ENCODE data around the gene NCKAP5.

The NCKAP5 gene

GRCh38 chr2:133426791-133427190 is 141.5 kb downstream of the NCKAP5 start:
- no peak for DNase-seq (ENCODE audit: low read depth in 1 of 2, low spot score in 1 of 2)

GRCh38 chr2:133425612-133426011 is 142.7 kb downstream of the NCKAP5 start:
- no peak for DNase-seq (ENCODE audit: low read depth in 1 of 2, low spot score in 1 of 2)

GRCh38 chr2:133424876-133425275 is 143.4 kb downstream of the NCKAP5 start:
- DNase-seq (ENCODE audit: low read depth in 1 of 2, low spot score in 1 of 2): no peak

- DNase-seq (ENCODE audit: low read depth in 1 of 2, low spot score in 1 of 2): no peak
These were observed 145.3 kb downstream of the NCKAP5 start for GRCh38 chr2:133422931-133423351.

GRCh38 chr2:133421516-133422324 is 146.5 kb downstream of the NCKAP5 start:
- DNase-seq (ENCODE audit: low read depth in 1 of 2, low spot score in 1 of 2): no peak

GRCh38 chr2:133420788-133421187 is 147.5 kb downstream of the NCKAP5 start:
- DNase-seq (ENCODE audit: low read depth in 1 of 2, low spot score in 1 of 2): no peak

GRCh38 chr2:133418671-133419070 is 149.6 kb downstream of the NCKAP5 start:
- no peak for DNase-seq (ENCODE audit: low read depth in 1 of 2, low spot score in 1 of 2)

- no peak for DNase-seq (ENCODE audit: low read depth in 1 of 2, low spot score in 1 of 2)
These were observed 150.2 kb downstream of the NCKAP5 start for GRCh38 chr2:133418021-133418420.

- DNase-seq (ENCODE audit: low read depth in 1 of 2, low spot score in 1 of 2): no peak
These were observed 150.8 kb downstream of the NCKAP5 start for GRCh38 chr2:133417415-133417814.

- no peak for DNase-seq (ENCODE audit: low read depth in 1 of 2, low spot score in 1 of 2)
These were observed 151.5 kb downstream of the NCKAP5 start for GRCh38 chr2:133416736-133417135.

GRCh38 chr2:133416146-133416545 is 152.1 kb downstream of the NCKAP5 start:
- DNase-seq (ENCODE audit: low read depth in 1 of 2, low spot score in 1 of 2): no peak

GRCh38 chr2:133415210-133415876 is 152.9 kb downstream of the NCKAP5 start:
- no peak for DNase-seq (ENCODE audit: low read depth in 1 of 2, low spot score in 1 of 2)

GRCh38 chr2:133414486-133415209 is 153.6 kb downstream of the NCKAP5 start:
- no peak for DNase-seq (ENCODE audit: low read depth in 1 of 2, low spot score in 1 of 2)

- no peak for DNase-seq (ENCODE audit: low read depth in 1 of 2, low spot score in 1 of 2)
These were observed 154.4 kb downstream of the NCKAP5 start for GRCh38 chr2:133413863-133414262.

- no peak for DNase-seq (ENCODE audit: low read depth in 1 of 2, low spot score in 1 of 2)
These were observed 155.6 kb downstream of the NCKAP5 start for GRCh38 chr2:133412694-133413093.

GRCh38 chr2:133411857-133412256 is 156.4 kb downstream of the NCKAP5 start:
- no peak for DNase-seq (ENCODE audit: low read depth in 1 of 2, low spot score in 1 of 2)

- DNase-seq (ENCODE audit: low read depth in 1 of 2, low spot score in 1 of 2): no peak
These were observed 157.2 kb downstream of the NCKAP5 start for GRCh38 chr2:133411101-133411500.

GRCh38 chr2:133409581-133410285 is 158.5 kb downstream of the NCKAP5 start:
- DNase-seq (ENCODE audit: low read depth in 1 of 2, low spot score in 1 of 2): no peak

GRCh38 chr2:133408671-133409070 is 159.6 kb downstream of the NCKAP5 start:
- DNase-seq (ENCODE audit: low read depth in 1 of 2, low spot score in 1 of 2): no peak

- DNase-seq (ENCODE audit: low read depth in 1 of 2, low spot score in 1 of 2): no peak
These were observed 160.9 kb downstream of the NCKAP5 start for GRCh38 chr2:133407341-133407740.

- no peak for DNase-seq (ENCODE audit: low read depth in 1 of 2, low spot score in 1 of 2)
These were observed 163.0 kb downstream of the NCKAP5 start for GRCh38 chr2:133405252-133405651.

Measured in stimulated activated CD4-positive, alpha-beta T cell treated with anti-CD3 and anti-CD28 coated beads, Interleukin-15, amount 100 ng/mL, for 1 hour (primary cell).